Gastrocnemius medialis (tissue), 4 donors: ENCODE data around the gene RIPPLY2.

Source experiments
- POLR2A ChIP-seq, 2 donors: fragments of 450-650 bp; IDR thresholded peaks; one replicate each; pipeline ENCODE4 v1.6.1; 2017; ENCODE audit warnings: antibody characterized with exemption in 2 of 2, mild to moderate bottlenecking in 2 of 2, moderate library complexity in 2 of 2
- TF ChIP-seq, protein P1 (sequence below), 5 experiments: fragments of 450-650 bp in 3 of 5; fragments of 200-600 bp in 2 of 5; sonication (generic) in 2 of 5; IDR thresholded peaks in 4 of 5; conservative IDR thresholded peaks in 1 of 5; 1 replicate in 4 of 5; 2 replicates in 1 of 5; pipeline ENCODE4 v1.5.1; 2016 to 2019; ENCODE audit warnings: antibody characterized with exemption in 5 of 5, mild to moderate bottlenecking in 3 of 5, moderate library complexity in 3 of 5

DNA sequence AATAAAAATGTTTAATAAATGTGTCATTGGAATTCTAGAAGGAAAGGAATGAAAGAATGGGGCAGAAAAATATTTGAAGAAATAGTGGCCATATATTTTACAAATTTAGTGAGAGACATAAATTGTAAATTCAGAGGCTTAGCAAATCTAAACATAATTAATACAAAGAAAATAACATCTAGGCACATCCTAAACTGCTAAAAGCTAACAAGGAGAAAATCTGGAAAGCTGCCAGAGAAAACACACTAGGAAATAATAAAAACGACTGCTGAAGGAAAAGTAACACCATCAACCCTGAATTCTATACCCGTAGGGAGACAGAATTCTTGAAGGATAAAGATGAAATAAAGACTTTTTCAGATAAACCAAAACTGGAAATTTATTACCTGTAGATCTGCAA, 30.1 kb downstream of the RIPPLY2 start:
- TF ChIP-seq, protein P1, sequence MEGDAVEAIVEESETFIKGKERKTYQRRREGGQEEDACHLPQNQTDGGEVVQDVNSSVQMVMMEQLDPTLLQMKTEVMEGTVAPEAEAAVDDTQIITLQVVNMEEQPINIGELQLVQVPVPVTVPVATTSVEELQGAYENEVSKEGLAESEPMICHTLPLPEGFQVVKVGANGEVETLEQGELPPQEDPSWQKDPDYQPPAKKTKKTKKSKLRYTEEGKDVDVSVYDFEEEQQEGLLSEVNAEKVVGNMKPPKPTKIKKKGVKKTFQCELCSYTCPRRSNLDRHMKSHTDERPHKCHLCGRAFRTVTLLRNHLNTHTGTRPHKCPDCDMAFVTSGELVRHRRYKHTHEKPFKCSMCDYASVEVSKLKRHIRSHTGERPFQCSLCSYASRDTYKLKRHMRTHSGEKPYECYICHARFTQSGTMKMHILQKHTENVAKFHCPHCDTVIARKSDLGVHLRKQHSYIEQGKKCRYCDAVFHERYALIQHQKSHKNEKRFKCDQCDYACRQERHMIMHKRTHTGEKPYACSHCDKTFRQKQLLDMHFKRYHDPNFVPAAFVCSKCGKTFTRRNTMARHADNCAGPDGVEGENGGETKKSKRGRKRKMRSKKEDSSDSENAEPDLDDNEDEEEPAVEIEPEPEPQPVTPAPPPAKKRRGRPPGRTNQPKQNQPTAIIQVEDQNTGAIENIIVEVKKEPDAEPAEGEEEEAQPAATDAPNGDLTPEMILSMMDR (IDR thresholded peaks at IDR 0.05 in 4 of 5, conservative IDR thresholded peaks at IDR 0.05 in 1 of 5): no peak
- TF ChIP-seq POLR2A (IDR thresholded peaks at IDR 0.05): no peak
